Tibial artery (tissue), 4 donors: ENCODE measurements around the gene TMEM9.

Experiments
- DNase-seq, 2 donors: peaks; one replicate each; pipeline ENCODE4 v3.0.0-alpha.2; 2019
- H3K27ac ChIP-seq, 2 donors: fragments of 200-600 bp; sonication (generic) in 1 of 2; 1 replicate in 1 of 2; 2 replicates in 1 of 2; pipeline ENCODE4 v1.5.1; 2018 to 2019; ENCODE audit warnings: mild to moderate bottlenecking in 1 of 2
- H3K27me3 ChIP-seq, 2 donors: fragments of 200-600 bp; sonication (generic) in 1 of 2; one replicate each; pipeline versions ENCODE4 v1.5.1 to v1.6.0; 2016 to 2019
- H3K36me3 ChIP-seq, 3 donors: fragments of 200-600 bp; sonication (generic) in 2 of 3; one replicate each; pipeline ENCODE4 v1.5.1; 2016 to 2019; ENCODE audit warnings: mild to moderate bottlenecking in 2 of 3
- H3K4me1 ChIP-seq, 4 donors: fragments of 200-600 bp; sonication (generic) in 2 of 4; 1 replicate in 3 of 4; 2 replicates in 1 of 4; pipeline ENCODE4 v1.5.1; 2016 to 2019
- H3K4me3 ChIP-seq, 2 donors: fragments of 200-600 bp; sonication (generic) in 1 of 2; 1 replicate in 1 of 2; 2 replicates in 1 of 2; pipeline ENCODE4 v1.5.1; 2018 to 2019; ENCODE audit warnings: mild to moderate bottlenecking in 2 of 2
- H3K9me3 ChIP-seq, 3 donors: fragments of 200-600 bp; sonication (generic) in 1 of 3; one replicate each; pipeline ENCODE4 v1.5.1; 2016 to 2019
- intact Hi-C: fragments of 100-400 bp; cut with DNase I; formaldehyde crosslinking; loops from one replicate; pipeline ENCODE4 v1.15.0; 2023; ENCODE audit warnings: low total_unique reads
- TF ChIP-seq, protein P1 (sequence below), 2 experiments: fragments of 200-600 bp in 1 of 2; fragments of 450-650 bp in 1 of 2; IDR thresholded peaks; one replicate each; pipeline ENCODE4 v1.5.1; 2017 to 2019; ENCODE audit warnings: antibody characterized with exemption in 2 of 2, mild to moderate bottlenecking in 1 of 2, moderate library complexity in 1 of 2

The TMEM9 gene

DNA sequence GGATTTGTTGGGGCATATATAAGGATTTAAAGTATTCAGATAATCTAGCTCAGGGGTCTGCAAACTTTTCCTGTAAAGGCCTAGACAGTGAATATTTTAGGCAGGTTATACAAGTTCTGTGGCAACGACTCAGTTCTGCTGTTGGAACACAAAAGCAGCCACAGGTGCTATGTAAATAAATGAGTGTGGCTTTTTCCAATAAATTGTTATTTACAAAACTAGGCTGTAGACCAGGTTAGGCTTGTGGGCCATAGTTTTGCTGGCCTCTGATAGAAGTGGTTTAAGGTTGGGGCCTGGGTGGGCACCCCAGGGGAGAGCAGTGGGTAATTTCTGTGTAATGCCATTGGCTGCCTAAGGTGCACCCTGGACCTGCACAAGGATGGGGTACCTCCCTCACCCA is 19.5 kb upstream of the TMEM9 start:
- no peaks in the 10 kb centered on the region for H3K36me3 ChIP-seq
- H3K27ac ChIP-seq = no peak overlapping the region
- no peaks in the 10 kb centered on the region for H3K9me3 ChIP-seq
- DNase-seq = no peak
- H3K4me1 ChIP-seq = peaks cover 0 to 12% (median 8%) of the 10 kb centered on the region in 4 donors
- intact Hi-C loops = loop anchor here (5.0 kb wide), 1 partner anchor 334 kb away; the partner anchor contains the start of gene CSRP1
- peaks cover 0 to 3% of the 10 kb centered on the region in 2 donors for H3K27me3 ChIP-seq
- TF ChIP-seq, protein P1, sequence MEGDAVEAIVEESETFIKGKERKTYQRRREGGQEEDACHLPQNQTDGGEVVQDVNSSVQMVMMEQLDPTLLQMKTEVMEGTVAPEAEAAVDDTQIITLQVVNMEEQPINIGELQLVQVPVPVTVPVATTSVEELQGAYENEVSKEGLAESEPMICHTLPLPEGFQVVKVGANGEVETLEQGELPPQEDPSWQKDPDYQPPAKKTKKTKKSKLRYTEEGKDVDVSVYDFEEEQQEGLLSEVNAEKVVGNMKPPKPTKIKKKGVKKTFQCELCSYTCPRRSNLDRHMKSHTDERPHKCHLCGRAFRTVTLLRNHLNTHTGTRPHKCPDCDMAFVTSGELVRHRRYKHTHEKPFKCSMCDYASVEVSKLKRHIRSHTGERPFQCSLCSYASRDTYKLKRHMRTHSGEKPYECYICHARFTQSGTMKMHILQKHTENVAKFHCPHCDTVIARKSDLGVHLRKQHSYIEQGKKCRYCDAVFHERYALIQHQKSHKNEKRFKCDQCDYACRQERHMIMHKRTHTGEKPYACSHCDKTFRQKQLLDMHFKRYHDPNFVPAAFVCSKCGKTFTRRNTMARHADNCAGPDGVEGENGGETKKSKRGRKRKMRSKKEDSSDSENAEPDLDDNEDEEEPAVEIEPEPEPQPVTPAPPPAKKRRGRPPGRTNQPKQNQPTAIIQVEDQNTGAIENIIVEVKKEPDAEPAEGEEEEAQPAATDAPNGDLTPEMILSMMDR (IDR thresholded peaks at IDR 0.05) = no peak
- H3K4me3 ChIP-seq = no peak overlapping the region

DNA sequence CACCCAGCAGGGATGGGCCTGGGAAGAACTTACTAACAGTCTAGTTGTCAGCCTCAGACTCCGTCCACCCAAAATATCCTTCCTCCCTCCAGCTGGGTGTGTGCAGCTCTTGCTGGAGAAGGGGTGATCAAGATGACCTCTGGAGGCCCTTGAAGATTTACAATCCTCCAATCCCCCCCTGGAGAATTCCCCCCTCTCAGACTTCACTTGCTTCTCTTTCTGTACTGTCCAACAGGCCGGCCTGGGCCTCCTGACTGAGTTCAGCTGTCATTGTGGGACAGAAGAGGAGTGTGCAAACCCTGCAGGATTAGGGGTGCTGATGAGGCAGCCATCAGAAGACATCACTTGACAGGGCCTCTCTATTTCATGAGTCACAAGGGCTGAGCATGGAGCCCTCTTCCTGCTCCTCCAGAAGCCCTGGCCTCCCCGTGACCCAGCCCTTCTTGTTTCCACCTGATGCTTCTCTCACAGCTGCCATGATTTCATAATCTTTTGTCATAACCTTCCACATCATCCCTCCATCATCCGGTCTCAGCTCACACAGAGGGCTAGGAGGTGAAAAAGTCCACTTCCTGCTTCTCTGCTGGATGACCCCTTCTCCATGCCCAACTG is 18.8 kb upstream of the TMEM9 start:
- H3K9me3 ChIP-seq = no peaks in the 10 kb centered on the region
- no peak for DNase-seq
- H3K36me3 ChIP-seq = no peaks in the 10 kb centered on the region
- no peak overlapping the region for H3K27ac ChIP-seq
- TF ChIP-seq, protein P1 (IDR thresholded peaks at IDR 0.05) = no peak
- peaks cover 0 to 3% of the 10 kb centered on the region in 2 donors for H3K27me3 ChIP-seq
- peaks cover 0 to 12% (median 8%) of the 10 kb centered on the region in 4 donors for H3K4me1 ChIP-seq
- no peak overlapping the region for H3K4me3 ChIP-seq
- intact Hi-C loops = loop anchor here (5.0 kb wide), 1 partner anchor 334 kb away; the partner anchor contains the start of gene CSRP1

DNA sequence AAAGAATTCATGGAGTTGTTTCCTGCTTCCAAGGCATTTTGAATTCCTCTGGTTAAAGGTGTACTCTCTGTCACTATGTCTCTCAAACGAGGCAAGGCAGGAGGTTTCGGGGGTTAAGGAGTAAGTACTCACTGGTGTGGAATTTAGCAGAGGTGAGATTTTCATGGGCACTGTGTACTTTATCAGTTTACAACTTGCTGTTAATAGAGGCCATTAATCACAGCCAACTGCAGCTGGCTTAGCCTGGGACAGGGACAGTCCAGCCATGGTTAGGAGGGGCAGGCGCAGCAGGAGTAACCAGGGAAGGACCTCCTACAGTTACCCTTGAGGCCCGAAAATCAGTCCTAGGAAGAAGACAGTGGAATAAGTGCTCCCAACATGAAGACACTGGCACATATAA is 18.1 kb upstream of the TMEM9 start:
- no peak overlapping the region for H3K4me3 ChIP-seq
- TF ChIP-seq, protein P1 (IDR thresholded peaks at IDR 0.05) = no peak
- DNase-seq = no peak
- intact Hi-C loops = loop anchor here (5.0 kb wide), 1 partner anchor 335 kb away; the partner anchor contains the start of gene CSRP1
- peaks cover 0 to 3% of the 10 kb centered on the region in 2 donors for H3K27me3 ChIP-seq
- H3K36me3 ChIP-seq = no peaks in the 10 kb centered on the region
- H3K27ac ChIP-seq = no peak overlapping the region
- peaks cover 0 to 12% (median 8%) of the 10 kb centered on the region in 4 donors for H3K4me1 ChIP-seq
- H3K9me3 ChIP-seq = no peaks in the 10 kb centered on the region

DNA sequence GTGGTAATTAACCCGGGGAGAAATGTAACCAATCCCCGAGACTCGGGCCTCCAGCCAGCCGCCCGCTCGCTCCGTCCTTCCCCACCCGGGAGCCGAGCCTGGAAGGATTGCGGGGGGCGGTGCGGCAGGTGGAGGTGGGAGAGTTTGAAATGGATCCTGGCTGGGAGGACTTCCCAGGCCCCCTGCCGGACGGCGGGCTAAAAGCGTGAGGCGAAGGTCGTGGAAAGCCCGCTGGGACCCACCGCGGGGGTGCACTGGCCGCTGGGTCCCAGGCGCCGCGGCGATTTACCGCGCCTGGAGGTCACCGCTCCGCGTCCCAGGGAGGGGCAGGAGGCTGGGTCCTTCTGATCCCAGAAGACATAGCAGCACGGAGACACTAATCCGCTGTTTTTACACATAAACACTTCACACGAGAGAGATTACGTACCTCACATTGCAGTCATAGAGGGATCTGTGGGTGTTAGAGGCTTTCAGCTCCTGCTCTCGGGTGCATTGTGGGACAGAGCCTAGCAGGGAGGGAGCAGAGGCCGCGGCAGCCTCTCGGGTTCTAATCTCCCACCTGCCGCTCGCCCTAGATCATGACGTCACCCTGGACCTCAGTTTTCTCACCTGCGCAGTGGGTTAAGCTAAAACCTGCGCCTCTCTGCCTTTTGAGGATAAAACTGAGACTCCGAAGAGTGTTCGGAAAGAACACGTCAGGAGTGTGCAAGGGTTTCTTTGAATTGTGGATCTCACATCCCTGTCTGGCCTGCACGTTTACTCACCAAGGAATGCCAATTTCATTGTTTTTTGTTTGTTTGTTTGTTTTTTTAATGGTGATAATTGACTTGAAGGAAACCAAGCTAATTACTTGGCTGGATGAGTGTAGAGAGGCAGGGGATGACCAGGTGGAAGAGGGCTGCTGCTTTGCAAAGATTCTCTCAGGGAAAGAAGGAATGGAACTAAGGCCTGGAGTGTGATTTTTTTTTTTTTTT is 17.1 kb upstream of the TMEM9 start:
- Histone ChIP-seq H3K4me1 (peaks cover 0 to 12% (median 8%) of the 10 kb centered on the region in 4 donors), H3K9me3 (no peaks in the 10 kb centered on the region), H3K36me3 (no peaks in the 10 kb centered on the region), H3K27ac (peak overlapping the region; percentile 71 to 97), H3K4me3 (peak overlapping the region; percentile 57 to 80), H3K27me3 (no peaks in the 10 kb centered on the region)
- intact Hi-C loops = loop anchor here (5.0 kb wide), 1 partner anchor 336 kb away; the partner anchor contains the start of gene CSRP1
- TF ChIP-seq, protein P1 (IDR thresholded peaks at IDR 0.05) = peak in 1 of 2 experiments; percentile 39
- no peak for DNase-seq

DNA sequence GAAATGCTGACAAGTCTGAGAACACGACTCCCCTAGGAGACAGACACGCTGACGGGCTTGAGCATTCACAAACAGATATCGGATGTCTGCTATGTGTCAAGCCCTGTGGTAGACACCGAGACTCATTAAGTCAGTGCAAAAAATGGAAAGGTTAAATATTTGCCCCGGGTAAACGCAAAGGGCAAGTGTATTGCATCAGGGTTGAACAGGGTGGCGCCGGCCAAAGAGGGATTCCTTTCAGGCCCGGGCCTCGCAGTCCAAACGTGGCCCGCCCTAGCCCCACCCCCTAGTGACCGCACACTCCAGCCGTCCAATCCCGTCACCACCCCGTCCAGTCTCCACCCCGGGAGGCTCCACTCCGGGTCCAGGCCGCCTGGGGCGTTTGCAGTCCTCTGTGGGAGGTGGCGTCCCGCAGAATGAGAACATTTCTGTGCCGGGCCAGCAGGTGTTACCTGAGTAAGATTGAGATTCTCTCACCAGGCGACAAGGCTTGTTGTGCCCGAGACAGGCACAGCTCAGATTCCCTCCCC is 16.3 kb upstream of the TMEM9 start:
- peak; percentile 95 to 98 for DNase-seq
- Histone ChIP-seq H3K27ac (peak overlapping the region; percentile 71 to 97), H3K9me3 (no peaks in the 10 kb centered on the region), H3K36me3 (no peaks in the 10 kb centered on the region), H3K4me1 (peaks cover 0 to 12% (median 8%) of the 10 kb centered on the region in 4 donors), H3K27me3 (no peaks in the 10 kb centered on the region), H3K4me3 (peak overlapping the region; percentile 57 to 80)
- TF ChIP-seq, protein P1 (IDR thresholded peaks at IDR 0.05) = no peak
- intact Hi-C loops = loop anchor here (5.0 kb wide), 1 partner anchor 337 kb away; the partner anchor contains the start of gene CSRP1
